Activated CD4-positive, alpha-beta T cell treated with anti-CD3 and anti-CD28 coated beads, Interleukin-2, amount 50 U/mL, for 24 hours (primary cell): ENCODE measurements around the gene IL21.
"Not testable (repeated sequence)": the region's sequence is repeated elsewhere in the genome, so short reads cannot be mapped to it uniquely, and the experiment has no call there.

Source experiments
- DNase-seq, 2 donors: peaks; one replicate each; pipeline ENCODE4 v3.0.0-alpha.2; 2020; ENCODE audit warnings: low read depth in 1 of 2, low spot score in 1 of 2

The IL21 gene

DNA sequence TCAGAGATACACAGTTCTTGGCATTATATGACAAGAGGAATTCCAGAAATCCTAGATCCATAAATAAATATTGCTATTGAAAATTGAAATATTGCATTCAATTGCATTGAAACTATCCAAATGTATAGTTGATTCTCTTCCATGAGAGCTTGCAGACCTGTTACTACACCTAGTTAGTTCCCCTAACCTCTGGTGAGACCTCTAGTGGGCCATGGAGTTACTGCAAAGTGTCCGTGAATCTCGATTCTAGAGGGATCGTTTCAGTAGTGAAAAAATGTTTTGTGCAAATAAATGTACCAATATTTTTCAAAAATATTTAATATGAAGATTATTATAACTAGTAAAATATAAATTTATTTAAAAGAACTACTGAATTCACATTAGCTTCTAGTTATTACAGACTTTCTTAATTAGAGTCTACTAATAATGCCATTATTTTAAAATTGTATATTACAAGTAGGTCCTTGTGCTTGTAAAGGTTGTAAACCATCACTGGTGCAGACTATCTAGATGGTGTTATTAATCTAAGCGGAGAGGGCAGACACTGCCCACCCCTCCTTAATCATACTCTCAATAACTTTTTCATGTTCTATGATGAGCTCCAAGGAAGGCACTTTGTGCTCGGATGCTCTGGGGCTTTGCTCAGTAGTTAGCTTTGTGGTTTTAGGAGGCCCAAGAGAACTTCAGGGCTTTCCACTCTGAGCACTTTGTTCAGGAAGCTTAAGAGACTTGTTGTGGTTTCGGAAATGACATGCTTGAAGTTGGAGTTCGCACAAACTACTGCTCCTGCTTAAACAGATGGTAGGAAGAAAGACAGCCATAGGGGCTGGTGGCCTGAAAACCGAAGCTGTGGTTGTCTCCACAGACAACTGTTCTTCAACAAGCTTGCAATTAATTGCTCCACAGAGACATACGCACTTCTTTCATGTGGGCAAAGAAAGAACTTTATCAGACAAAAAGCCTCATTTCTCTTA is 42.8 kb downstream of the IL21 start:
- peak in 1 of 2 donors; percentile 68 for DNase-seq

DNA sequence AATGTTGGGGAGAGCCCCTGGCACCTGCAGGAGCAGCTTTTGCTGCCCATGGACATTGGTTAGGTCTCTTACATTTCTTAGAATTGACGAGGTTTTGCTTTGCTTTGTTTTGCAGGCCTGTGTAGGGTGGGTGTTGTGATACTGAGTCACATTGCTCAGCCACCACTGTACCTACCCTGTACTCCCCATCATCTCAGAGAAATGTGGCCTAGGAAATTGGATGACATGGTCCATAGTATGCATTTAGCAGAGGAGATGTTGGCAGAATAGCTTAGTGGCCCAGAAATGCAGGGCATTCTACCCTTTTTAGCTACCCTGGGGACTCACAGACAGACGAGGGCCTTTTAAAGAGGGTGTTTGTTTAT is 43.7 kb downstream of the IL21 start:
- DNase-seq, result peak in 1 of 2 donors; percentile 15

DNA sequence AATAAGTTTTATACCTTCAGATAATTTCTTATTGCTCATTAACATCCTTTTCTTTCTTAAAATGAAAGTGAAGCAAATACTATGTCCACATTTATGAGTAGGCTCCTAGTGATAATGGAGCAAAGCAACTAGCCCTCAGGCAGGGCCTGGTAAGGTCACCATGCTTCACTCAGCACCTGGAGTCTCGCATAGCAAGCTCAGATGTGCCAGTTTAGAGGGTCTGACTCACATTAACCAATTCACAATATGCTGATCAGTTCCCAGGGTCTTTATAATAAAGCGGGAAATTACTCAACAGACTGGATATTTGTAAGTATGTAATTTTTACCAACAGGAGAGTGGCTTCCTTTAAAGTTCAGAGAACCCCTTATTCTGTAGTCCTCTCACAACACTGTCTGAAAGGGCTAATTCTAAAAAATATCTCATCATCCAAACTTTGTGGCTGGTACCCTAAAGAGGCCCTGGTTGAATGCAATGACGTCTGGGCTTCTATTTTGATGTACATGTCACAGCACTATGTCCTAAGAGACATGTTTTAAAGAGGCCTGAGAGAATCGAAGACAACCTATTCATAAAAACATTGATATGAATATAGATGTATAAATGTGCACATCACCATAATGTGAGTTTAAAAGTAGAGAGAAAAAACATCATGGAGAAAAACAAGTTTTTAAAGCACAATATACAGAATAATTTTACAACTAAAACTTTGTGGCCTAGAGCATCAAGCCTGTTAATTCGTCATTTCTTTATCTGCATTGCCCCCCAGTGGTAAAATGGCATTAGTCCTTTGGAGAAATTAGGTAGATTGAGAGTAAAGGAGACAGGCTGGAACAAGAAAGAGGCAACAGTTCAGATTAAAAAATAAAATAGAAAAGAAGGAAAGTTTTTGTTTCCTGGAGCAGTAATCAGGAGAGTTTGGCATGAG is 44.3 kb downstream of the IL21 start:
- peak in 1 of 2 donors; percentile 43 for DNase-seq

DNA sequence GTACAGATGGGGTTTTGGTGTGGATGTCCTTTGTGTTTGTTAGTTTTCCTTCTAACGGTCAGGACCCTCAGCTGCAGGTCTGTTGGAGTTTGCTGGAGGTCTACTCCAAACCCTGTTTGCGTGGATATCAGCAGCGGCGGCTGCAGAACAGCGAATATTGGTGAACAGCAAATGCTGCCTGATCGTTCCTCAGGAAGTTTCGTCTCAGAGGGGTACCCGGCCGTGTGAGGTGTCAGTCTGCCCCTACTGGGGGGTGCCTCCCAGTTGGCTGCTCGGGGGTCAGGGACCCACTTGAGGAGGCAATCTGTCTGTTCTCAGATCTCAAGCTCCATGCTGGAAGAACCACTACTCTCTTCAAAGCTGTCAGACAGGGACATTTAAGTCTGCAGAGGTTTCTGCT is 46.5 kb downstream of the IL21 start:
- not testable (repeated sequence) for DNase-seq

DNA sequence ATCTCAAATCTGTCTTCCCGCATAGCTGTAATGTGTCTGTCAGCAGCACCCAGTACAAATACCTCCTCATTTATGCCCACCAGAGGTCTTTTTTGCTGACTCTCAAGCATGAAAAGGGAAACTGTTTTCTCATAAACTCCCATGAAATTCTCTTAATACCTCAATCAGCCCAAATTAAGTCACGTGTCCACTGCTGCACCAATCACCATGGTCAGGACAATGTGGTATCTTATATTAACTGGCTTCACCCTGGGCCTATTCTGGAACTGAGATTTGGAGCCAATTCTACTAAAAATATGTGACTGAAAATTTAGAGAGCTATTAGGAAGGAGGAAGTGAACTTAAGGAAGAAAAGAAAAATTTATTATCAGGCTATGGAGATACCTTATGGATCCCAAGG is 58.4 kb downstream of the IL21 start:
- no peak for DNase-seq
